ENCODE measurements around the gene SLF1.
"Not testable (repeated sequence)": the region's sequence is repeated elsewhere in the genome, so short reads cannot be mapped to it uniquely, and the experiment has no call there.

SLF1 gene

GRCh38 chr5:94618493-94619328, at the start of gene SLF1, which contains the start of gene KIAA0825:
SLF1 (plus strand) TSS chr5:94618669; CDS start chr5:94628811, 10,142 bp downstream.
KIAA0825 (minus strand) TSS chr5:94618604; CDS start chr5:94537126, 81,478 bp downstream.
- no peak for FAIRE-seq

DNA sequence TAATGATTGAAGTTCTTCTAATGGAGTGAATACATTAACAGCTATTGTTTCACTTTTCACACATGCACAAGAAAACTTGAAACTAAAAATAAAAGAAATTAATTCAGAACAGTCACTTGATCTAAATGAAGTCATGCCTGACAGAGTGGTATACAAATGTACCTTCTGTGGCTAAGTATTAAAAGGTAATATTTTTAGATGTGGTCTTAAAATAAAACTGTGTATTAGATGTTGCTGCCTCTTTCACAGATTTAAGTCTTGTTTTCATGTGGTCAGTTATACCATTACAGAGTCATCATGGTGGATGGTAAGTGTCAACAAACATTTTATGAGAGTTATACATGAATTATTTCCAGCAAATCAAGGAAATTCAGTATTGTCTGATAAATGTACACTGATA, 47.1 kb upstream of the SLF1 start:
- FAIRE-seq = no peak

GRCh38 chr5:94573349-94573748, 45.1 kb upstream of the SLF1 start:
- not testable (repeated sequence) for FAIRE-seq

GRCh38 chr5:94575196-94575595, 43.3 kb upstream of the SLF1 start:
- FAIRE-seq = no peak

GRCh38 chr5:94577466-94578245, 40.8 kb upstream of the SLF1 start:
- no peak for FAIRE-seq

- no peak for FAIRE-seq
Observed at GRCh38 chr5:94595281-94595840, 23.1 kb upstream of the SLF1 start.

DNA sequence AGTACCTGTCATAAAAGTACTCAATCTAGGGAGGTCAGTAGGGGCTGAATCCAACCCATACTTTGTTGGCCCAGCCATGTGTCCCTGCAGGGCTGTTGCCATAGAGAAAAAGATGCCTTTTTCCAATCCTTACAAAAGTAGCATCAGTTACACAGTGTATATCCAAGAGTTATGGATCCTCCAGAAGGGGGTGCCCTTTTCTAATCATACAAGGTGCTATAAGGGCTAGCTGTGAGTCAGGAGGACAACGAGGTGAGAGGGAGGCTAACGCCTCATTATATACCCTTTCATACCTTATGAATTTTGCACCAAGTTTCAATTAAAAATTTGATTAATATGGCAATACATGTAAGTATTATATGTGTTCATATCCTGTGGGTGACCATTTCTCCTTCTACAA, 4.9 kb upstream of the SLF1 start:
- FAIRE-seq = no peak

GRCh38 chr5:94614156-94614805, 4.2 kb upstream of the SLF1 start:
- FAIRE-seq = no peak

GRCh38 chr5:94615862-94616261, 2.6 kb upstream of the SLF1 start:
- no peak for FAIRE-seq

- no peak for FAIRE-seq
Observed at GRCh38 chr5:94618029-94618492, 408 bp upstream of the SLF1 start.

DNA sequence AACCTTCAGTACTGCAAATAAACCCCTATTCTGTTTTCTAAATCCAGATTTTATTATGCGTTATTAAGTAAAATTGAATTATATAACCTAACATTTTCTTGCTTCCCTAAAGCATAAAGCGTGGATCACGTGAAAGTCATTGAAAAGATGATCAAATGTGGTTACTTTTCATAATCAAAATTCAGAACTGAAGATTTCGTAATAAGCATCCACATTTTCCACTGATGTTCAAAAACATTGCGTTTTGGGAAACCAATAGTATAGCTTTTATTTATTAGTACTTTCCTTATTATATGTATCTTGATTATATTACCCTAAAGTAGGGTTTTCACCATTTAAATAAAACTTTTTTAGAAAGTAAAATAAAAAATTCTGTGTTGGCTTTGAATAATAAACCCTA, 1.8 kb downstream of the SLF1 start:
- FAIRE-seq = peak; percentile 56

- FAIRE-seq = no peak
Observed at GRCh38 chr5:94621763-94622162, 3.3 kb downstream of the SLF1 start.

DNA sequence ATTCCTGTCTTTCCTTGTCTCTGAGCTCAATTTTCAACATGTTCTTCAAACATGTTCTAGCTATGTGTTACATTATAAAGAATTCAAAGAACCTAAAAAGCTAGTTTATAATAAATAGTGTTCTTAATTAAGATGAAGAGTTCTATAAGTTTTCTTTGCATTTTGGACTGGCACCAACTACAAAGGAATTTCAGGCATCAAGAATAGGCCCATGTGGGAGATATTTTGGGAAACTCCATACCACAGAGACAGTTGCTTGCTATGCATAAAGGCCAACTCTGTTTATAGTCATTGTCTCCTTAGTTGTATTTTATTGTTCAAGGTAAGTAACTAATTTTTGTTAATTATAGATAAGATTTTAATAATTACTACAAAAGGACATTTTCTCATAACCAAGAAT, 4.5 kb downstream of the SLF1 start:
- FAIRE-seq = no peak

- no peak for FAIRE-seq
Observed at GRCh38 chr5:94623877-94624276, 5.4 kb downstream of the SLF1 start.

DNA sequence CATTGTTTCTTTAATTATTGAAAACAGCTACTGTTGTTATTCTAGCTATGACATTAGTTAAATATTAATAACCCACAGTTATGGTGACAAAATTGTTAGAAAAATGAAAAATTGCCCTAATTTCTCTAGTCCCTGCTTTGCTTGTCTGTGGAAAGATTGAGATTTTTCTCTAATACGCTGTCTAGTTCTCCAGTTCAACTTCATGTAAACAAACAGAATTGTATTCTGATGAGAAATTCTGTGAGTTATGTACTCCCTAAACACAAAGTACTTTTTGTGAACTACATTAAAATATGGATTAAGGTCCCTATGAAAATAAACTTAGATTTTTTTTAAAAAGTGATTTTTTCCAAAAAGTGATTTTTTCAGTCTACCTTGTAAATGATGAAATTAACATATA, 8.7 kb downstream of the SLF1 start:
- no peak for FAIRE-seq

- FAIRE-seq = no peak
Observed at GRCh38 chr5:94632024-94632423, 13.6 kb downstream of the SLF1 start.

GRCh38 chr5:94640176-94640575, 21.7 kb downstream of the SLF1 start:
- no peak for FAIRE-seq

DNA sequence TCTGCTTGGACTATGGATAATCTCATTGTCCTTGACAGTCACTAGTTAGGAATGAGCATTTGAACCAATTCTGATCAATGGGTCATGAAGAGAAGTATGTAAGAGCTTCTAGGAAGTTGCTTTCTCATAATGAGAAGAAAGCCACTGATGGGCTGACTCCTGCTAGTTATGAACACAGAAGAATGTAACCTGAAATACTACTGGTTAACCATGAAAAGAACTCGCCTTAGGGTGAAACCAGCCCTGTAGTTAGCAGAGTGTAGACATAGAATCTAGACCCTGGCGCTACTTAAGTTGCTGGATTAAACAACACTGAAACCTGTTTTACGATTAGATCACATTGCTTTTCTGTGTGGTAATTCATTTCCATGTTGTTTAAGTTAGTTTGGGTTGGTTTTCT, 26.6 kb downstream of the SLF1 start:
- FAIRE-seq = no peak

DNA sequence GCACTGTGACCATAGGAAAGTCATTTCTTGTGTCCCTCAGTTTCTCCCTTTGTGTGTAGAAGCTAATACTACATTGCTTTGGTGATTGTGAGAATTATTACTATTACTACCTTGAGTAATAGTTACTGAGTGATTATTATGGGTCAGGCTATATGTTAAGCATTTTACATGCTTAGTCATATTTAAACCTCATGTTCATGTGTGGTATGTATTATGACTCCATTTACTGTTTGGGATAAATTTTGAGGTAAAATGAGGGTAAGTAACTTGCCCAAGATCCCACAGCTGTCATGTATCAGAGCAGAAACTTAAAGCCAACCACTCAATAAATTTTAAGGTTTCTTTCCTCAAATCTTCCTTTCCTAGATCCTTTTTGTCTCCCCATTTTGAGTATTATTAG, 28.3 kb downstream of the SLF1 start:
- FAIRE-seq = no peak

DNA sequence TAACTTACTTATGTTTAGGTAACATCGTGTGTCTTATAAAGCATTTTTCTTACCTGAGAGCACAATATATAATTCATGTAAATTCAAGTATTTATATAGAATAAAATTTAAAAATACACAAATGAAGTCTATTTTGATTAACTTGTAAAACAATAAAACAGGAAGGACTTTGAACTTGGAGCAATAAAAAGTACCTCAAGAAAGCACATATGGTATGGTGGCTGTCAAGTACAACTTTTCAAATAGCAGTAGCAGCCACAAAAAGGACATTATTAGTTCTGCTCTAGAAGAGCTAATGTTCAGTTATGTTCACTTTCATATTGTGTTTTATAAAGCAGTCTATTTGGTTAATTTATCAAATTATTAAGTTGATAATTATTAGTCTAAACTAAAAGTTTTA, 31.4 kb downstream of the SLF1 start:
- FAIRE-seq = no peak

DNA sequence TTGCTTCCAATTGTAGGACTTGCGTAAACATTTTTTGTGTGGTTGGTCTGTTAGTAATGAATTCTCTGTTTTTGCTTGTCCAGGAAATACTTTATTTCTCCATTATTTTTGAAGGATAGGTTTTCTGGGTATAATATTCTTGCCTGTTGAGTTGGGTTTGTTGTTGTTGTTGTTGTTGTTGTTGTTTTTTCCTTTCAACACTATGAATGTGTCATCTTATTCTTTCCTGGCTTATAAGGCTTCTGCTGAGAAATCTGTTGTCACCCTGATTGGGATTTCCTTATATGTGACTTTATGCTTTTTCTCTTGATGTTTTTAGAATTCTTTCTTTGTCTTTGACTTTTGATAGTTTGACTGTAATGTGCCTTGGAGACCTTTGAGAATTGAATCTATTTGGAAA, 39.8 kb downstream of the SLF1 start:
- no peak for FAIRE-seq

DNA sequence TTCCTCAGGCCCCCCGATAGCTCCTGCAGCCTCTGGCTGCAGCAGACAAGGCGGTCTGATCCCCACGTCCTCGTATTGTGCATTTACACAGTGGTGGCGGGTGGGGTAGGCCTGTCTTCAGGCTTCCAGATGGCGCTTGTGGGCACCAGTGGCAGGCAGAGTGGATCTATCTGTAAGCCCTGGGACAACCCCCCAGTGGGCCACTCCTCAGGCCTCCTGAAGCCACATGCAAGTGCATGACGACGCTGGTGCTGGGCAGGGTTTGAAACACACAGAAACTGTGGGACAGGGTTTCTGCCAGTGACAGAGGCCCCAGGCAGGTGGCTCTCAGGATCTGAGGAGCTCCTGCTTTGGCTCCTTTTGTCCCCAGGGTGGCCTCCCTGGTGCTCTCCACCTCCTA, 42.0 kb downstream of the SLF1 start:
- no peak for FAIRE-seq

GRCh38 chr5:94661086-94661485, 42.6 kb downstream of the SLF1 start:
- FAIRE-seq = no peak
